HepG2 (cell line): Measurements from ENCODE around the gene SLC24A4. TPM values are rescaled to one million over a fixed set of nuclear protein-coding genes. Genes with fewer than 3 reads are reported as not detected.

Experiments used
- ATAC-seq: fragments of 200-7000 bp; cut with Tn5 transposase; 3 replicates; pipeline ENCODE4 v1.9.1; 2020; ENCODE audit warnings: mild to moderate bottlenecking, moderate library complexity
- BruUV-seq: library from RNA; stranded (reverse); fragments of 400-500 nt; replicated peaks from 2 replicates; lab custom pipeline; 2021; lab: Mats Ljungman, UMichigan
- CTCF ChIA-PET: fragments of 300-600 bp; formaldehyde crosslinking; extraction: SDS; loops from one replicate; lab custom pipeline; 2021; ENCODE audit warnings: low total read pairs, inconsistent platforms, low intra/inter-chr PET ratio; lab: Yijun Ruan, JAX
- POLR2A ChIA-PET: fragments of 350-600 bp; sonication (Branson Sonifier 250); formaldehyde crosslinking; loops from one replicate; lab custom pipeline; 2020; ENCODE audit warnings: antibody characterized with exemption, inconsistent platforms; lab: Yijun Ruan, JAX
- DNase-seq: peaks from one replicate; pipeline ENCODE4 v3.0.0-alpha.2; 2015; ENCODE audit warnings: low spot score
- FAIRE-seq: peaks from 3 replicates; lab custom pipeline; 2011; peaks lifted over from hg19 to GRCh38; lab: Jason Lieb, UNC
- H2AFZ ChIP-seq: one replicate; pipeline ENCODE4 v1.6.1; 2011; ENCODE audit warnings: low read length, inconsistent platforms
- H3K27ac ChIP-seq: fragments of 300-600 bp; 3 replicates; pipeline ENCODE4 v1.8.0; 2011; ENCODE audit warnings: mixed run types, mild to moderate bottlenecking, mixed read lengths, low read length, inconsistent platforms; ENCODE audit not compliant: insufficient read depth; ENCODE audit errors: extremely low read length
- H3K27me3 ChIP-seq, 2 experiments: fragments of 200-600 bp in 1 of 2; 2 replicates in 1 of 2; 3 replicates in 1 of 2; pipeline versions ENCODE4 v1.6.0 to v1.8.0; 2011; ENCODE audit warnings: low read length in 2 of 2, mild to moderate bottlenecking in 2 of 2, moderate library complexity in 2 of 2, inconsistent platforms in 1 of 2; ENCODE audit not compliant: insufficient read depth in 2 of 2, control insufficient read depth in 1 of 2
- H3K36me3 ChIP-seq, 2 experiments: fragments of 200-600 bp in 1 of 2; replicated peaks in 1 of 2; 2 replicates in 1 of 2; 3 replicates in 1 of 2; pipeline versions ENCODE4 v1.5.1 to v1.8.0; 2011; ENCODE audit warnings: low read length in 2 of 2, inconsistent platforms in 1 of 2; ENCODE audit not compliant: insufficient read depth in 2 of 2, control insufficient read depth in 1 of 2
- H3K4me1 ChIP-seq: 2 replicates; pipeline ENCODE4 v1.5.1; 2012; ENCODE audit warnings: low read length, inconsistent platforms; ENCODE audit not compliant: insufficient read depth
- H3K4me2 ChIP-seq: 2 replicates; pipeline ENCODE4 v1.6.0; 2011; ENCODE audit warnings: low read depth, low read length, inconsistent platforms
- H3K4me3 ChIP-seq, 3 experiments: fragments of 200-600 bp in 1 of 3; sonication (generic), shearing (Covaris generic) in 1 of 3; replicated peaks in 1 of 3; 2 replicates each; pipeline ENCODE4 v1.5.1; 2011 to 2016; ENCODE audit warnings: low read length in 3 of 3, inconsistent platforms in 2 of 3, low read depth in 2 of 3, mild to moderate bottlenecking in 2 of 3, control low read depth in 1 of 3, mixed read lengths in 1 of 3; ENCODE audit not compliant: insufficient read depth in 1 of 3
- H3K79me2 ChIP-seq: one replicate; pipeline ENCODE4 v1.6.1; 2011; ENCODE audit warnings: low read length, inconsistent platforms; ENCODE audit not compliant: insufficient read depth
- H3K9ac ChIP-seq: 2 replicates; pipeline ENCODE4 v1.6.0; 2011; ENCODE audit warnings: mild to moderate bottlenecking, low read depth, low read length, inconsistent platforms; ENCODE audit not compliant: insufficient read depth
- H3K9me3 ChIP-seq: 2 replicates; pipeline ENCODE4 v1.5.1; 2012; ENCODE audit warnings: mild to moderate bottlenecking, low read length
- H4K20me1 ChIP-seq: 2 replicates; pipeline ENCODE4 v1.6.0; 2011; ENCODE audit warnings: inconsistent platforms, mild to moderate bottlenecking, low read length, moderate library complexity; ENCODE audit not compliant: insufficient read depth
- NR2F2 ChIP-seq: IDR thresholded peaks from 2 replicates; pipeline ENCODE4 v1.6.1; 2012; ENCODE audit warnings: low read depth, inconsistent platforms, borderline replicate concordance
- RELA ChIP-seq: sonication (generic); formaldehyde crosslinking; IDR thresholded peaks from 2 replicates; pipeline ENCODE4 v1.4.0; 2020; ENCODE audit warnings: missing genetic modification reagents
- RXRA ChIP-seq: sonication (generic); formaldehyde crosslinking; IDR thresholded peaks from 2 replicates; pipeline ENCODE4 v1.5.1; 2020; ENCODE audit warnings: missing genetic modification reagents
- ZNF235 ChIP-seq: sonication (generic); formaldehyde crosslinking; IDR thresholded peaks from 2 replicates; pipeline ENCODE4 v1.8.1; 2023; ENCODE audit warnings: mild to moderate bottlenecking, missing genetic modification reagents, borderline replicate concordance
- ZNF484 ChIP-seq: sonication (generic); formaldehyde crosslinking; IDR thresholded peaks from 2 replicates; pipeline ENCODE4 v1.5.1; 2020; ENCODE audit warnings: mild to moderate bottlenecking, low read depth, missing genetic modification reagents, borderline replicate concordance
- ZNF839 ChIP-seq: sonication (generic); formaldehyde crosslinking; IDR thresholded peaks from 2 replicates; pipeline ENCODE4 v1.4.0; 2020; ENCODE audit warnings: missing genetic modification reagents, mild to moderate bottlenecking, borderline replicate concordance
- WGBS: methylation state at CpG from one replicate; pipeline ENCODE4 v1.1.6; 2017; ENCODE audit warnings: low lambda C conversion rate; 5-methylcytosine and 5-hydroxymethylcytosine counted together
- in situ Hi-C: cut with HindIII; loops from 2 replicates; pipeline ENCODE4 v1.10.0; 2017; ENCODE audit warnings: low pct_unique_long_range_greater_than_20kb; ENCODE audit not compliant: extremely low pct_ligation_motif_present
- intact Hi-C: fragments of 100-400 bp; cut with micrococcal nuclease; formaldehyde crosslinking; loops from one replicate; pipeline ENCODE4 v1.10.0; 2022; ENCODE audit not compliant: unreplicated experiment
- polyA plus RNA-seq, 8 experiments: library from polyadenylated mRNA; depleted of rRNA in 3 of 8; stranded (reverse) in 7 of 8; unstranded in 1 of 8; fragments of >200 nt; fragmentation: Illumina TruSeq in 4 of 8; extraction: Trizol in 4 of 8; gene quantifications; 2 replicates each; pipeline versions ENCODE4 v1.2.1 to v1.2.3, GENCODE V29; 2011 to 2016; ENCODE audit warnings: low read depth in 4 of 8, missing spikeins in 1 of 8, mixed read lengths in 1 of 8; ENCODE audit not compliant: insufficient read depth in 1 of 8
- total RNA-seq, 5 experiments: library from RNA; depleted of rRNA; stranded (reverse); fragments of >200 nt; fragmentation: Illumina TruSeq; extraction: Trizol; gene quantifications; 2 replicates each; pipeline ENCODE4 v1.2.3, GENCODE V29; 2016; ENCODE audit warnings: low read depth in 1 of 5

The SLC24A4 gene
- total and polyA plus RNA-seq, 2 of the 13 experiments (the other 11 are each of a cell fraction or from before 2014, with no cell fraction given): not detected

GRCh38 chr14:92404018-92404417 lies 81.1 kb downstream of the SLC24A4 start:
- Histone ChIP-seq H3K36me3 (no peaks in the 10 kb centered on the region), H3K4me1 (no peaks in the 10 kb centered on the region), H4K20me1 (no peaks in the 10 kb centered on the region), H3K27ac (no peak overlapping the region), H3K9me3 (peaks cover 7% of the 10 kb centered on the region; the same call in 1 of the 2 replicates), H3K4me2 (no peak overlapping the region), H3K4me3 (no peak overlapping the region), H2AFZ (no peak overlapping the region), H3K27me3 (peaks cover 4 to 12% of the 10 kb centered on the region in 2 experiments; a peak in 3 of 5 replicates), H3K79me2 (no peaks in the 10 kb centered on the region), H3K9ac (no peak overlapping the region)
- in situ Hi-C loops (no loop called here), intact Hi-C loops (no loop called here)
- ATAC-seq: no peak
- BruUV-seq: no TSS peak
- DNase-seq: no peak
- POLR2A ChIA-PET: no interaction called here
- CTCF ChIA-PET: no interaction called here
- TF ChIP-seq RXRA (CRISPR knock-in tag) (no peak), NR2F2 (no peak), ZNF839 (CRISPR knock-in tag) (no peak), ZNF235 (CRISPR knock-in tag) (no peak), RELA (CRISPR knock-in tag) (no peak)
- 24% methylated on average over 4 of the region's 4 CpGs for WGBS
- no peak for FAIRE-seq

- POLR2A ChIA-PET: no interaction called here
These were observed 81.5 kb downstream of the SLC24A4 start for GRCh38 chr14:92404421-92404820.

More at GRCh38 chr14:92404421-92404820, 81.5 kb downstream of the SLC24A4 start:
- FAIRE-seq (no peak), DNase-seq (no peak), ATAC-seq (no peak)
- Histone ChIP-seq H3K4me2 (no peak overlapping the region), H2AFZ (no peak overlapping the region), H3K36me3 (no peaks in the 10 kb centered on the region), H4K20me1 (no peaks in the 10 kb centered on the region), H3K9ac (no peak overlapping the region)
- CTCF ChIA-PET: no interaction called here
- intact Hi-C loops: no loop called here
- WGBS: 2% methylated on average over 1 of the region's 1 CpG
- no peak for TF ChIP-seq ZNF484 (CRISPR knock-in tag)
- TF ChIP-seq, all 625 proteins: peak for 0
- Histone ChIP-seq H3K4me1 (no peaks in the 10 kb centered on the region), H3K4me3 (no peak overlapping the region), H3K79me2 (no peaks in the 10 kb centered on the region), H3K9me3 (peaks cover 7% of the 10 kb centered on the region; the same call in 1 of the 2 replicates), H3K27ac (no peak overlapping the region), H3K27me3 (peaks cover 4 to 8% of the 10 kb centered on the region in 2 experiments; a peak in 3 of 5 replicates)
- no TSS peak for BruUV-seq
- in situ Hi-C loops: no loop called here
